ENCODE results near the gene SOX13. TPM values are rescaled to one million over a fixed set of nuclear protein-coding genes. Genes with fewer than 3 reads are reported as not detected.

Gene SOX13
- total and polyA plus RNA-seq, 9 of the 15 experiments (the other 6 are each of a cell fraction or from before 2014, with no cell fraction given), result 0.03 to 0.35 (median 0.06) TPM; not detected in 5

DNA sequence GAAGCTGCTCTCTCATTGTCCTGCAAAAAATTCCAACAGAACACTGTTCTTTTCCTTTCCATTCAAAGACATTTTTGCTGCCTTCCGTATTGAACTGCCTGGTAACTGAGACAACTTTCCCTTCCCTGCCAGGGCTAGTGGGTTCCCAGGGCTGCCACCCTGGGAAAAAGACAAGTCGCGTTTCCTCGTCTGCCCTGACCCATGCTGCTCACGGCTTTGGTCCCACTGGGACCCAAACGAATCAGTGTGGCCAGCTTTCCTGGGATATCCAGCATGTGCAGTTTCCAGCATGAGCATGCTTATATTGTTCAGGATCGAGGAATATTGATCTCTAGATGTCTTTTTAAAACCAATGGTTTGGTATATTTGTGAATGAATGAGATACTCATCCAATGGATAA is 18.2 kb downstream of the SOX13 start (continued):
- TF ChIP-seq, protein P1, sequence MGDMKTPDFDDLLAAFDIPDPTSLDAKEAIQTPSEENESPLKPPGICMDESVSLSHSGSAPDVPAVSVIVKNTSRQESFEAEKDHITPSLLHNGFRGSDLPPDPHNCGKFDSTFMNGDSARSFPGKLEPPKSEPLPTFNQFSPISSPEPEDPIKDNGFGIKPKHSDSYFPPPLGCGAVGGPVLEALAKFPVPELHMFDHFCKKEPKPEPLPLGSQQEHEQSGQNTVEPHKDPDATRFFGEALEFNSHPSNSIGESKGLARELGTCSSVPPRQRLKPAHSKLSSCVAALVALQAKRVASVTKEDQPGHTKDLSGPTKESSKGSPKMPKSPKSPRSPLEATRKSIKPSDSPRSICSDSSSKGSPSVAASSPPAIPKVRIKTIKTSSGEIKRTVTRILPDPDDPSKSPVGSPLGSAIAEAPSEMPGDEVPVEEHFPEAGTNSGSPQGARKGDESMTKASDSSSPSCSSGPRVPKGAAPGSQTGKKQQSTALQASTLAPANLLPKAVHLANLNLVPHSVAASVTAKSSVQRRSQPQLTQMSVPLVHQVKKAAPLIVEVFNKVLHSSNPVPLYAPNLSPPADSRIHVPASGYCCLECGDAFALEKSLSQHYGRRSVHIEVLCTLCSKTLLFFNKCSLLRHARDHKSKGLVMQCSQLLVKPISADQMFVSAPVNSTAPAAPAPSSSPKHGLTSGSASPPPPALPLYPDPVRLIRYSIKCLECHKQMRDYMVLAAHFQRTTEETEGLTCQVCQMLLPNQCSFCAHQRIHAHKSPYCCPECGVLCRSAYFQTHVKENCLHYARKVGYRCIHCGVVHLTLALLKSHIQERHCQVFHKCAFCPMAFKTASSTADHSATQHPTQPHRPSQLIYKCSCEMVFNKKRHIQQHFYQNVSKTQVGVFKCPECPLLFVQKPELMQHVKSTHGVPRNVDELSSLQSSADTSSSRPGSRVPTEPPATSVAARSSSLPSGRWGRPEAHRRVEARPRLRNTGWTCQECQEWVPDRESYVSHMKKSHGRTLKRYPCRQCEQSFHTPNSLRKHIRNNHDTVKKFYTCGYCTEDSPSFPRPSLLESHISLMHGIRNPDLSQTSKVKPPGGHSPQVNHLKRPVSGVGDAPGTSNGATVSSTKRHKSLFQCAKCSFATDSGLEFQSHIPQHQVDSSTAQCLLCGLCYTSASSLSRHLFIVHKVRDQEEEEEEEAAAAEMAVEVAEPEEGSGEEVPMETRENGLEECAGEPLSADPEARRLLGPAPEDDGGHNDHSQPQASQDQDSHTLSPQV (IDR thresholded peaks at IDR 0.05), result no peak
- TF ChIP-seq, protein P2, sequence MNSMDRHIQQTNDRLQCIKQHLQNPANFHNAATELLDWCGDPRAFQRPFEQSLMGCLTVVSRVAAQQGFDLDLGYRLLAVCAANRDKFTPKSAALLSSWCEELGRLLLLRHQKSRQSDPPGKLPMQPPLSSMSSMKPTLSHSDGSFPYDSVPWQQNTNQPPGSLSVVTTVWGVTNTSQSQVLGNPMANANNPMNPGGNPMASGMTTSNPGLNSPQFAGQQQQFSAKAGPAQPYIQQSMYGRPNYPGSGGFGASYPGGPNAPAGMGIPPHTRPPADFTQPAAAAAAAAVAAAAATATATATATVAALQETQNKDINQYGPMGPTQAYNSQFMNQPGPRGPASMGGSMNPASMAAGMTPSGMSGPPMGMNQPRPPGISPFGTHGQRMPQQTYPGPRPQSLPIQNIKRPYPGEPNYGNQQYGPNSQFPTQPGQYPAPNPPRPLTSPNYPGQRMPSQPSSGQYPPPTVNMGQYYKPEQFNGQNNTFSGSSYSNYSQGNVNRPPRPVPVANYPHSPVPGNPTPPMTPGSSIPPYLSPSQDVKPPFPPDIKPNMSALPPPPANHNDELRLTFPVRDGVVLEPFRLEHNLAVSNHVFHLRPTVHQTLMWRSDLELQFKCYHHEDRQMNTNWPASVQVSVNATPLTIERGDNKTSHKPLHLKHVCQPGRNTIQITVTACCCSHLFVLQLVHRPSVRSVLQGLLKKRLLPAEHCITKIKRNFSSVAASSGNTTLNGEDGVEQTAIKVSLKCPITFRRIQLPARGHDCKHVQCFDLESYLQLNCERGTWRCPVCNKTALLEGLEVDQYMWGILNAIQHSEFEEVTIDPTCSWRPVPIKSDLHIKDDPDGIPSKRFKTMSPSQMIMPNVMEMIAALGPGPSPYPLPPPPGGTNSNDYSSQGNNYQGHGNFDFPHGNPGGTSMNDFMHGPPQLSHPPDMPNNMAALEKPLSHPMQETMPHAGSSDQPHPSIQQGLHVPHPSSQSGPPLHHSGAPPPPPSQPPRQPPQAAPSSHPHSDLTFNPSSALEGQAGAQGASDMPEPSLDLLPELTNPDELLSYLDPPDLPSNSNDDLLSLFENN (IDR thresholded peaks at IDR 0.05; ENCODE audit: low read depth in 2 of 2, low read length in 2 of 2), result no peak
- TF ChIP-seq, protein P3, sequence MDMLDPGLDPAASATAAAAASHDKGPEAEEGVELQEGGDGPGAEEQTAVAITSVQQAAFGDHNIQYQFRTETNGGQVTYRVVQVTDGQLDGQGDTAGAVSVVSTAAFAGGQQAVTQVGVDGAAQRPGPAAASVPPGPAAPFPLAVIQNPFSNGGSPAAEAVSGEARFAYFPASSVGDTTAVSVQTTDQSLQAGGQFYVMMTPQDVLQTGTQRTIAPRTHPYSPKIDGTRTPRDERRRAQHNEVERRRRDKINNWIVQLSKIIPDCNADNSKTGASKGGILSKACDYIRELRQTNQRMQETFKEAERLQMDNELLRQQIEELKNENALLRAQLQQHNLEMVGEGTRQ (CRISPR knock-in tag; IDR thresholded peaks at IDR 0.05), result no peak
- TF ChIP-seq SRSF1 (IDR thresholded peaks at IDR 0.05; ENCODE audit: low read depth, low read length) (no peak), MIER1 (IDR thresholded peaks at IDR 0.05; ENCODE audit: low read depth) (no peak), HNRNPK (IDR thresholded peaks at IDR 0.05; ENCODE audit: low read depth, low read length, poor library complexity, severe bottlenecking) (no peak)
- TF ChIP-seq, protein P4, sequence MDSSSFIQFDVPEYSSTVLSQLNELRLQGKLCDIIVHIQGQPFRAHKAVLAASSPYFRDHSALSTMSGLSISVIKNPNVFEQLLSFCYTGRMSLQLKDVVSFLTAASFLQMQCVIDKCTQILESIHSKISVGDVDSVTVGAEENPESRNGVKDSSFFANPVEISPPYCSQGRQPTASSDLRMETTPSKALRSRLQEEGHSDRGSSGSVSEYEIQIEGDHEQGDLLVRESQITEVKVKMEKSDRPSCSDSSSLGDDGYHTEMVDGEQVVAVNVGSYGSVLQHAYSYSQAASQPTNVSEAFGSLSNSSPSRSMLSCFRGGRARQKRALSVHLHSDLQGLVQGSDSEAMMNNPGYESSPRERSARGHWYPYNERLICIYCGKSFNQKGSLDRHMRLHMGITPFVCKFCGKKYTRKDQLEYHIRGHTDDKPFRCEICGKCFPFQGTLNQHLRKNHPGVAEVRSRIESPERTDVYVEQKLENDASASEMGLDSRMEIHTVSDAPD (CRISPR knock-in tag; IDR thresholded peaks at IDR 0.05), result no peak
